Measurements from ENCODE around the gene TAGLN2. TPM values are rescaled to one million over a fixed set of nuclear protein-coding genes. Genes with fewer than 3 reads are reported as not detected.

TAGLN2 gene
- total RNA-seq, 2 donors from 2014 or later = 378 to 431 TPM

GRCh38 chr1:159869607-159870006, 55.7 kb downstream of the TAGLN2 start:
- Mint-ChIP-seq H3K4me3 (no peak overlapping the region), H3K27me3 (ENCODE audit: low read depth) (peaks cover 11% of the 10 kb centered on the region), H3K27ac (no peak overlapping the region), H3K9me3 (no peaks in the 10 kb centered on the region), H3K36me3 (ENCODE audit: insufficient read depth in 2 of 2) (no peaks in the 10 kb centered on the region), H3K4me1 (ENCODE audit: low read depth) (peaks cover 7% of the 10 kb centered on the region)
- DNase-seq (no peak), ATAC-seq (replicated peaks in 1 of 2) (no peak)

- peak; percentile 82 to 88 for ATAC-seq (replicated peaks in 1 of 2)
- Mint-ChIP-seq H3K27me3 (ENCODE audit: low read depth) (peaks cover 11% of the 10 kb centered on the region), H3K36me3 (ENCODE audit: insufficient read depth in 2 of 2) (no peaks in the 10 kb centered on the region), H3K4me1 (ENCODE audit: low read depth) (peaks cover 7% of the 10 kb centered on the region), H3K27ac (no peak overlapping the region), H3K9me3 (no peaks in the 10 kb centered on the region), H3K4me3 (no peak overlapping the region)
- DNase-seq = peak; percentile 21 to 44
Observed at GRCh38 chr1:159869173-159869572, 56.1 kb downstream of the TAGLN2 start.

- peaks cover 11% of the 10 kb centered on the region for H3K27me3 Mint-ChIP-seq (ENCODE audit: low read depth)
- H3K4me3 Mint-ChIP-seq = no peak overlapping the region
- H3K9me3 Mint-ChIP-seq = no peaks in the 10 kb centered on the region
- DNase-seq (no peak), ATAC-seq (replicated peaks in 1 of 2) (peak in 1 of 2 donors; percentile 22)
- H3K4me1 Mint-ChIP-seq (ENCODE audit: low read depth) = peaks cover 7% of the 10 kb centered on the region
- no peaks in the 10 kb centered on the region for H3K36me3 Mint-ChIP-seq (ENCODE audit: insufficient read depth in 2 of 2)
- no peak overlapping the region for H3K27ac Mint-ChIP-seq
Observed at GRCh38 chr1:159868766-159869165, 56.5 kb downstream of the TAGLN2 start.

Other genes starting within 250 kb of the TAGLN2 start
- gene CRP, start 210.9 kb downstream of the TAGLN2 start, total RNA-seq = not detected
- 10 to 100 TPM; 11.5 to 14.2 TPM for gene DUSP23, start 144.5 kb downstream of the TAGLN2 start, total RNA-seq
- under 1 TPM in 1 of 2 donors, not detected in 1; 0.16 TPM for gene FCRL6, start 123.1 kb downstream of the TAGLN2 start, total RNA-seq
- under 1 TPM; 0.31 to 0.53 TPM for gene SLAMF8, start 98.6 kb downstream of the TAGLN2 start, total RNA-seq
- gene VSIG8, start 62.9 kb downstream of the TAGLN2 start, total RNA-seq = not detected
- 1 to 10 TPM; 2.0 to 2.8 TPM for gene CFAP45, start 25.3 kb downstream of the TAGLN2 start, total RNA-seq
- gene IGSF9, start 20.1 kb upstream of the TAGLN2 start, total RNA-seq = under 1 TPM; 0.12 TPM
- gene SLAMF9, start 28.7 kb upstream of the TAGLN2 start, total RNA-seq = not detected
- 1 to 10 TPM; 4.4 to 4.6 TPM for gene PIGM, start 106.5 kb upstream of the TAGLN2 start, total RNA-seq
- gene KCNJ10, start 144.7 kb upstream of the TAGLN2 start, total RNA-seq = under 1 TPM; 0.37 to 0.65 TPM
- gene KCNJ9, start 156.0 kb upstream of the TAGLN2 start, total RNA-seq = under 1 TPM in 1 of 2 donors, not detected in 1; 0.05 TPM
- gene IGSF8, start 173.1 kb upstream of the TAGLN2 start, total RNA-seq = 10 to 100 TPM; 26.3 to 32.0 TPM
- not detected for gene ATP1A2, start 190.3 kb upstream of the TAGLN2 start, total RNA-seq
- gene ATP1A4, start 226.1 kb upstream of the TAGLN2 start, total RNA-seq = not detected

All from activated T-cell treated with anti-CD3 and anti-CD28 coated beads, Interleukin-2, amount 50 U/mL, for 72 hours (primary cell).